Neural cell (in vitro differentiated cells): Measurements from ENCODE around the gene MRPL22. TPM values are rescaled to one million over a fixed set of nuclear protein-coding genes. Genes with fewer than 3 reads are reported as not detected.
"Not testable (repeated sequence)": the region's sequence is repeated elsewhere in the genome, so short reads cannot be mapped to it uniquely, and the experiment has no call there.

Experiments
- H2AFZ ChIP-seq: fragments of 200-600, 300-800 bp; sonication (generic), shearing (Covaris generic); 2 replicates; pipeline ENCODE4 v1.6.0; 2014; ENCODE audit warnings: low read depth, mild to moderate bottlenecking, antibody characterized with exemption, low read length, moderate library complexity
- H3F3A ChIP-seq: fragments of 200-600 bp; shearing (Covaris generic); 2 replicates; pipeline ENCODE4 v1.6.1; 2016; ENCODE audit warnings: mild to moderate bottlenecking, moderate library complexity, mixed read lengths, antibody characterized with exemption, low read length; ENCODE audit not compliant: insufficient read depth, poor library complexity, severe bottlenecking
- H3K27ac ChIP-seq: fragments of 200-600, 300-800 bp; sonication (generic), shearing (Covaris generic); 2 replicates; pipeline ENCODE4 v1.5.1; 2014; ENCODE audit warnings: mild to moderate bottlenecking, low read length, moderate library complexity
- H3K27me3 ChIP-seq: fragments of 300-800, 200-600 bp; sonication (generic), shearing (Covaris generic); 2 replicates; pipeline ENCODE4 v1.6.0; 2014; ENCODE audit warnings: mild to moderate bottlenecking, low read depth, low read length, moderate library complexity; ENCODE audit not compliant: insufficient read depth
- H3K36me3 ChIP-seq: fragments of 300-800, 200-600 bp; sonication (generic), shearing (Covaris generic); 2 replicates; pipeline ENCODE4 v1.5.1; 2014; ENCODE audit warnings: mild to moderate bottlenecking, antibody characterized with exemption, low read length, moderate library complexity; ENCODE audit not compliant: insufficient read depth
- H3K4me2 ChIP-seq: fragments of 300-800, 200-600 bp; sonication (generic), shearing (Covaris generic); 2 replicates; pipeline ENCODE4 v1.6.0; 2014; ENCODE audit warnings: mild to moderate bottlenecking, low read length
- H3K4me3 ChIP-seq: fragments of 300-800, 200-600 bp; sonication (generic), shearing (Covaris generic); 2 replicates; pipeline ENCODE4 v1.5.1; 2014; ENCODE audit warnings: mild to moderate bottlenecking, low read length, moderate library complexity
- H3K79me2 ChIP-seq: fragments of 200-600 bp; shearing (Covaris generic); replicated peaks from 2 replicates; pipeline ENCODE4 v1.6.0; 2014; ENCODE audit warnings: mild to moderate bottlenecking, low read length, moderate library complexity; ENCODE audit not compliant: insufficient read depth
- H3K9ac ChIP-seq: fragments of 300-800, 200-600 bp; sonication (generic), shearing (Covaris generic); 2 replicates; pipeline ENCODE4 v1.6.1; 2016; ENCODE audit warnings: mild to moderate bottlenecking, low read length, mixed read lengths
- H3K9me2 ChIP-seq: fragments of 200-600 bp; shearing (Covaris generic); 2 replicates; pipeline ENCODE4 v1.6.1; 2016; ENCODE audit warnings: mild to moderate bottlenecking, low read length, mixed read lengths; ENCODE audit not compliant: insufficient read depth
- H3K9me3 ChIP-seq: fragments of 200-600, 300-800 bp; sonication (generic), shearing (Covaris generic); 2 replicates; pipeline ENCODE4 v1.6.1; 2016; ENCODE audit warnings: mild to moderate bottlenecking, mixed run types, low read length, moderate library complexity, mixed read lengths
- H4K20me1 ChIP-seq: fragments of 200-600 bp; shearing (Covaris generic); 2 replicates; pipeline ENCODE4 v1.6.1; 2016; ENCODE audit warnings: mild to moderate bottlenecking, mixed run types; ENCODE audit not compliant: insufficient read depth
- EP300 ChIP-seq: fragments of 450-650 bp; conservative IDR thresholded peaks from 2 replicates; pipeline ENCODE4 v1.6.1; 2014; ENCODE audit warnings: antibody characterized with exemption, mild to moderate bottlenecking, moderate library complexity; ENCODE audit not compliant: poor library complexity, severe bottlenecking
- EZH2 ChIP-seq: fragments of 200-600, 300-800 bp; shearing (Covaris generic), sonication (generic); IDR thresholded peaks from 2 replicates; pipeline ENCODE4 v1.6.1; 2014; ENCODE audit warnings: antibody characterized with exemption, low read length, borderline replicate concordance, mild to moderate bottlenecking; ENCODE audit not compliant: insufficient read depth, poor library complexity, severe bottlenecking
- MXI1 ChIP-seq: fragments of 450-650 bp; conservative IDR thresholded peaks from 2 replicates; pipeline ENCODE4 v1.6.1; 2014; ENCODE audit warnings: antibody characterized with exemption, mild to moderate bottlenecking; ENCODE audit not compliant: poor library complexity, severe bottlenecking
- POLR2AphosphoS5 ChIP-seq: IDR thresholded peaks from 2 replicates; pipeline ENCODE4 v1.6.1; 2012
- RAD21 ChIP-seq: fragments of 450-650 bp; conservative IDR thresholded peaks from 2 replicates; pipeline ENCODE4 v1.6.1; 2014; ENCODE audit warnings: antibody characterized with exemption, mild to moderate bottlenecking, moderate library complexity
- REST ChIP-seq: IDR thresholded peaks from 2 replicates; pipeline ENCODE4 v1.6.1; 2012; ENCODE audit warnings: borderline replicate concordance
- SMC3 ChIP-seq: fragments of 450-650 bp; conservative IDR thresholded peaks from 2 replicates; pipeline ENCODE4 v1.6.1; 2014; ENCODE audit warnings: antibody characterized with exemption, mild to moderate bottlenecking, moderate library complexity; ENCODE audit not compliant: poor library complexity
- TAF1 ChIP-seq: IDR thresholded peaks from 2 replicates; pipeline ENCODE4 v1.6.1; 2012; ENCODE audit warnings: low read depth
- polyA plus RNA-seq: library from polyadenylated mRNA; depleted of rRNA; stranded (reverse); fragments of >200 nt; gene quantifications from 2 replicates; pipeline ENCODE4 v1.2.3, GENCODE V29; 2014
- TF ChIP-seq, protein P1 (sequence below): fragments of 450-650 bp; IDR thresholded peaks from 2 replicates; pipeline ENCODE4 v1.5.1; 2014; ENCODE audit warnings: antibody characterized with exemption, mild to moderate bottlenecking, moderate library complexity; ENCODE audit not compliant: poor library complexity, severe bottlenecking

Gene MRPL22
- polyA plus RNA-seq, 1 donor from 2014 or later, result 28.0 TPM

GRCh38 chr5:154901276-154901675, 39.6 kb upstream of the MRPL22 start:
- Histone ChIP-seq H3K4me3 (no peak overlapping the region), H3K4me2 (no peak overlapping the region), H3K9ac (no peak overlapping the region), H3K9me2 (no peaks in the 10 kb centered on the region), H4K20me1 (no peaks in the 10 kb centered on the region), H3K36me3 (peaks cover 5% of the 10 kb centered on the region), H3K27me3 (no peaks in the 10 kb centered on the region), H3K9me3 (no peaks in the 10 kb centered on the region), H2AFZ (no peak overlapping the region), H3K79me2 (no peaks in the 10 kb centered on the region), H3K27ac (no peak overlapping the region), H3F3A (no peaks in the 10 kb centered on the region)
- TF ChIP-seq SMC3 (no peak), RAD21 (no peak), TAF1 (no peak), EZH2 (no peak), EP300 (no peak), REST (no peak), MXI1 (no peak), POLR2AphosphoS5 (no peak)
- TF ChIP-seq, protein P1, sequence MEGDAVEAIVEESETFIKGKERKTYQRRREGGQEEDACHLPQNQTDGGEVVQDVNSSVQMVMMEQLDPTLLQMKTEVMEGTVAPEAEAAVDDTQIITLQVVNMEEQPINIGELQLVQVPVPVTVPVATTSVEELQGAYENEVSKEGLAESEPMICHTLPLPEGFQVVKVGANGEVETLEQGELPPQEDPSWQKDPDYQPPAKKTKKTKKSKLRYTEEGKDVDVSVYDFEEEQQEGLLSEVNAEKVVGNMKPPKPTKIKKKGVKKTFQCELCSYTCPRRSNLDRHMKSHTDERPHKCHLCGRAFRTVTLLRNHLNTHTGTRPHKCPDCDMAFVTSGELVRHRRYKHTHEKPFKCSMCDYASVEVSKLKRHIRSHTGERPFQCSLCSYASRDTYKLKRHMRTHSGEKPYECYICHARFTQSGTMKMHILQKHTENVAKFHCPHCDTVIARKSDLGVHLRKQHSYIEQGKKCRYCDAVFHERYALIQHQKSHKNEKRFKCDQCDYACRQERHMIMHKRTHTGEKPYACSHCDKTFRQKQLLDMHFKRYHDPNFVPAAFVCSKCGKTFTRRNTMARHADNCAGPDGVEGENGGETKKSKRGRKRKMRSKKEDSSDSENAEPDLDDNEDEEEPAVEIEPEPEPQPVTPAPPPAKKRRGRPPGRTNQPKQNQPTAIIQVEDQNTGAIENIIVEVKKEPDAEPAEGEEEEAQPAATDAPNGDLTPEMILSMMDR, result no peak

DNA sequence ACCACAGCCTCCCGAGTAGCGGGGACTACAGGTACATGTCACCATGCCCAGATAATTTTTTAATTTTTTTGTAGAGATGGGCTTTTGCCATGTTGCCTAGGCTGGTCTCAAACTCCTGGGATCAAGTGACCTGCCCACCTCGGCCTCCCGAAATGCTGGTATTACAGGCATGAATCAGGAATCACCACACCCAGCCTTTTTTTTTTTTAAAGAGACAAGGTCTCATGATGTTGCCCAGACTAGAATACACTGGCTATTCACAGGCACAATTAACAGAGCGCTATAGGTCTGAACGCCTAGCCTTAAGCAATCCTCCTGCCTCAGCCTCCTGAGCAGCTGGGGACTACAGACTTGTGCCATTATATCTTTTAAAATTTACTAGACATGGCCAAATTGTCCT, 39.0 kb upstream of the MRPL22 start:
- Histone ChIP-seq H3K9me2 (no peaks in the 10 kb centered on the region), H3K79me2 (no peaks in the 10 kb centered on the region), H3K4me3 (no peak overlapping the region), H3K36me3 (peaks cover 5% of the 10 kb centered on the region), H3F3A (no peaks in the 10 kb centered on the region), H3K4me2 (no peak overlapping the region), H4K20me1 (no peaks in the 10 kb centered on the region), H3K9ac (no peak overlapping the region), H3K27me3 (no peaks in the 10 kb centered on the region), H3K27ac (no peak overlapping the region), H2AFZ (no peak overlapping the region), H3K9me3 (no peaks in the 10 kb centered on the region)
- no peak for TF ChIP-seq RAD21
- no peak for TF ChIP-seq EZH2
- TF ChIP-seq REST, result no peak
- no peak for TF ChIP-seq SMC3
- TF ChIP-seq MXI1, result no peak
- TF ChIP-seq, protein P1, result no peak

DNA sequence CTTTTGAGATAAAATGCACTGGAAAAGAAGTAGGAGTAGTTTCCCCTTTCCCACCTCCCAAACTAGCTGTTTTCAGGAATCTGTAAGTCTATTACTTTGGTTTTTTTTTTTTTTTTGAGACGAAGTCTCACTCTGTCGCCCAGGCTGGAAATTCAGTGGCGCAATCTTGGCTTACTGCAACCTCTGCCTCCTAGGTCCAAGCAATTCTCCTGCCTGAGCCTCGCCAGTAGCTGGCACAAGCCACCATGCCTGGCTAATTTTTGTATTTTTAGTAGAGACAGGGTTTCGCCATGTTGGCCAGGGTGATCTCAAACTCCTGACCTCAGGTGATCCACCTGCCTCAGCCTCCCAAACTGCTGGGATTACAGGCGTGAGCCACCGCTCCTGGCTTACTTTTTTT, 35.3 kb upstream of the MRPL22 start:
- H3K9me2 ChIP-seq, H3F3A ChIP-seq, H2AFZ ChIP-seq, H3K4me2 ChIP-seq, H3K9me3 ChIP-seq, H3K36me3 ChIP-seq, H3K27me3 ChIP-seq, H3K4me3 ChIP-seq, H3K79me2 ChIP-seq, H3K27ac ChIP-seq, H3K9ac ChIP-seq, H4K20me1 ChIP-seq: not testable (repeated sequence)
